Uterus (tissue), 2 donors: ENCODE measurements around the gene ARMH3.

Source experiments
- CTCF ChIP-seq, 4 experiments: fragments of 200-600 bp in 2 of 4; fragments of 450-650 bp in 2 of 4; sonication (generic) in 2 of 4; IDR thresholded peaks; one replicate each; pipeline ENCODE4 v1.5.1; 2016 to 2019; ENCODE audit warnings: antibody characterized with exemption in 4 of 4, mild to moderate bottlenecking in 2 of 4, moderate library complexity in 1 of 4
- POLR2A ChIP-seq, 2 donors: fragments of 450-650 bp; IDR thresholded peaks; one replicate each; pipeline ENCODE4 v1.6.1; 2016; ENCODE audit warnings: antibody characterized with exemption in 2 of 2, mild to moderate bottlenecking in 1 of 2, moderate library complexity in 1 of 2

GRCh38 chr10:102038410-102038809 is 17.6 kb downstream of the ARMH3 start:
- TF ChIP-seq CTCF (IDR thresholded peaks at IDR 0.05) (no peak), POLR2A (IDR thresholded peaks at IDR 0.05) (no peak)
